Small intestine (tissue), 7 donors: Measurements from ENCODE around the gene GPR42. TPM values are rescaled to one million over a fixed set of nuclear protein-coding genes. Genes with fewer than 3 reads are reported as not detected.

Source experiments
- DNase-seq, 2 donors: peaks; one replicate each; pipeline versions ENCODE4 v3.0.0 to v3.0.0-alpha.2; 2013
- FAIRE-seq: peaks from 2 replicates; lab custom pipeline; 2012; peaks lifted over from hg19 to GRCh38; lab: Jason Lieb, UNC
- H3K27ac ChIP-seq, 3 donors: one replicate each; pipeline ENCODE4 v1.5.1; 2013; ENCODE audit warnings: low read length in 2 of 3, mild to moderate bottlenecking in 2 of 3, control low read depth in 1 of 3, inconsistent platforms in 1 of 3, low read depth in 1 of 3, moderate library complexity in 1 of 3
- H3K27me3 ChIP-seq, 3 donors: one replicate each; pipeline ENCODE4 v1.6.1; 2013; ENCODE audit warnings: low read length in 3 of 3, inconsistent platforms in 1 of 3; ENCODE audit not compliant: control insufficient read depth in 3 of 3, insufficient read depth in 3 of 3
- H3K36me3 ChIP-seq, 3 donors: one replicate each; pipeline ENCODE4 v1.6.1; 2013; ENCODE audit warnings: low read length in 3 of 3, inconsistent platforms in 1 of 3, low read depth in 1 of 3, mild to moderate bottlenecking in 1 of 3, moderate library complexity in 1 of 3; ENCODE audit not compliant: control insufficient read depth in 3 of 3, insufficient read depth in 2 of 3
- H3K4me1 ChIP-seq, 3 donors: one replicate each; pipeline ENCODE4 v1.6.1; 2013; ENCODE audit warnings: low read length in 2 of 3, inconsistent platforms in 1 of 3, low read depth in 1 of 3, mild to moderate bottlenecking in 1 of 3, moderate library complexity in 1 of 3; ENCODE audit not compliant: control insufficient read depth in 3 of 3, insufficient read depth in 2 of 3
- H3K4me3 ChIP-seq, 3 donors: one replicate each; pipeline ENCODE4 v1.5.1; 2013; ENCODE audit warnings: low read length in 3 of 3, control low read depth in 1 of 3, inconsistent platforms in 1 of 3, low read depth in 1 of 3, mild to moderate bottlenecking in 1 of 3, moderate library complexity in 1 of 3
- H3K9me3 ChIP-seq, 2 donors: one replicate each; pipeline ENCODE4 v1.6.1; 2013; ENCODE audit warnings: low read depth in 1 of 2, low read length in 1 of 2; ENCODE audit not compliant: control insufficient read depth in 2 of 2, insufficient read depth in 1 of 2
- WGBS, 3 donors: extraction: QIAGEN DNeasy Blood & Tissue Kit; methylation state at CpG; one replicate each; pipeline ENCODE4 v1.1.7; 2013; 5-methylcytosine and 5-hydroxymethylcytosine counted together
- polyA plus RNA-seq, 4 donors: library from polyadenylated mRNA; stranded (reverse) in 3 of 4; unstranded in 1 of 4; fragments of 200-250 nt in 3 of 4; fragments of 120-200 nt in 1 of 4; gene quantifications; one replicate each; pipeline versions ENCODE4 v1.2.1 to v1.2.3, GENCODE V29; 2013
- donor health status: healthy with polysubstance abuse.
- donor health status: control.
- donor health status: control.
- donor health status: Bipolar disorder and iron deficiency.
- donor health status: healthy.

The GPR42 gene
- polyA plus RNA-seq, 4 donors = 0.06 to 0.15 TPM; not detected in 2

DNA sequence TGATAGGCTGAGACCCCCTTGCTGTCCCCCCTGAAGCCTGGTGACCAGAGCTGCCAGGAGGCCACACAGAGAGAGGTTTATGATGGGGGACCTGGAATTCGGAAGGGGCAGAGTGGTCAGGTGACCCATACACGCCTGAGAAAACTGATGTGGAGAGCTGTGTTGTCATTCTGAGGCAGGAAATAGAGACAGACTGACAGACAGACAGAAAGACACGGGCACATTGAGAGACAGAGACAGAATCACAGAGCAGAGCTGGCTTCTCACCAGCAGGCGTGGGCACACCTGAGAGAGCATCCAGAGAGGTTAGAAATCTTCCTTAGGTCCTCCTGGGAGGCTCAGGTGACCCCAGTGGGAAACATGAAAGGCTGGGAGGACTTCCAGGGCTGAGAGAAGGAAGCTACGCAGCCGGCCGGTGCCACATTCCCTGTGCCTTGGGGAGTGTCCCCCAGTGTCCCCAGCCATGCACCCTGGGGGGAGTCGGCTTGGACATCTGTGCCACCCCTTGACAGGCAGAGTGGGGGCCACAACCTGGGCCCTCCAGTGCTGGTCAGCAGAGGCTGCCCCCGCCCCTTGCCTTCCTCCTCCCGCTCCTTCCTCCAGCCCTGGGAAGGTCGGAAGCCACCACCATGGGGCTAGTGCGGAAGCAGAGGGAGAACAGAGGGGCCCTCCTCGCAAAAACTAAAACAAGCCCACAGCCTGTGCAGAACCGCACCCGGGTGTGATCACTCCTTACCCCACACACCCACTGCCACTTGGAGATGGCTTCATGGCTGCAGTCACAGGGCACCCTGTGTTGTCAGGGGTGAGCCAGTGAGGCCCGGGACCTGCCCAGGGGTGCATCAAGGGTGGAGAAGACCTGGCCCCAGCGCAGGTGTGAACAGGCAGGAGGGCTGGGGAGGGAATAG is 21.0 kb upstream of the GPR42 start:
- WGBS, 3 donors = 65 to 84% (median 71%) methylated on average over 13 to 17 of the region's 17 CpGs
- Histone ChIP-seq H3K9me3 (no peaks in the 10 kb centered on the region), H3K27ac (no peak overlapping the region), H3K4me3 (no peak overlapping the region), H3K4me1 (no peaks in the 10 kb centered on the region), H3K27me3 (peaks cover 0 to 8% (median 3%) of the 10 kb centered on the region in 3 donors), H3K36me3 (no peaks in the 10 kb centered on the region)
- FAIRE-seq (no peak), DNase-seq (no peak)

GRCh38 chr19:35350591-35350990 is 20.3 kb upstream of the GPR42 start:
- no peaks in the 10 kb centered on the region for H3K9me3 ChIP-seq
- FAIRE-seq = no peak
- DNase-seq = no peak
- WGBS, 3 donors = 77 to 88% (median 82%) methylated on average over 7 of the region's 7 CpGs
- H3K4me1 ChIP-seq = no peaks in the 10 kb centered on the region
- no peaks in the 10 kb centered on the region for H3K36me3 ChIP-seq
- H3K4me3 ChIP-seq = no peak overlapping the region
- no peak overlapping the region for H3K27ac ChIP-seq
- H3K27me3 ChIP-seq = peaks cover 0 to 8% (median 0%) of the 10 kb centered on the region in 3 donors

GRCh38 chr19:35351411-35352176 is 19.3 kb upstream of the GPR42 start:
- Histone ChIP-seq H3K27ac (no peak overlapping the region), H3K4me1 (no peaks in the 10 kb centered on the region), H3K27me3 (peaks cover 0 to 4% (median 0%) of the 10 kb centered on the region in 3 donors), H3K36me3 (no peaks in the 10 kb centered on the region), H3K4me3 (no peak overlapping the region), H3K9me3 (no peaks in the 10 kb centered on the region)
- WGBS, 3 donors = 94 to 95% (median 95%) methylated on average over 34 to 47 of the region's 47 CpGs
- DNase-seq (no peak), FAIRE-seq (no peak)

GRCh38 chr19:35352177-35352447 is 18.8 kb upstream of the GPR42 start:
- 84 to 91% (median 85%) methylated on average over 18 of the region's 18 CpGs for WGBS, 3 donors
- peaks cover 0 to 4% (median 0%) of the 10 kb centered on the region in 3 donors for H3K27me3 ChIP-seq
- no peaks in the 10 kb centered on the region for H3K9me3 ChIP-seq
- DNase-seq (no peak), FAIRE-seq (no peak)
- no peaks in the 10 kb centered on the region for H3K36me3 ChIP-seq
- no peaks in the 10 kb centered on the region for H3K4me1 ChIP-seq
- no peak overlapping the region for H3K27ac ChIP-seq
- H3K4me3 ChIP-seq = no peak overlapping the region

DNA sequence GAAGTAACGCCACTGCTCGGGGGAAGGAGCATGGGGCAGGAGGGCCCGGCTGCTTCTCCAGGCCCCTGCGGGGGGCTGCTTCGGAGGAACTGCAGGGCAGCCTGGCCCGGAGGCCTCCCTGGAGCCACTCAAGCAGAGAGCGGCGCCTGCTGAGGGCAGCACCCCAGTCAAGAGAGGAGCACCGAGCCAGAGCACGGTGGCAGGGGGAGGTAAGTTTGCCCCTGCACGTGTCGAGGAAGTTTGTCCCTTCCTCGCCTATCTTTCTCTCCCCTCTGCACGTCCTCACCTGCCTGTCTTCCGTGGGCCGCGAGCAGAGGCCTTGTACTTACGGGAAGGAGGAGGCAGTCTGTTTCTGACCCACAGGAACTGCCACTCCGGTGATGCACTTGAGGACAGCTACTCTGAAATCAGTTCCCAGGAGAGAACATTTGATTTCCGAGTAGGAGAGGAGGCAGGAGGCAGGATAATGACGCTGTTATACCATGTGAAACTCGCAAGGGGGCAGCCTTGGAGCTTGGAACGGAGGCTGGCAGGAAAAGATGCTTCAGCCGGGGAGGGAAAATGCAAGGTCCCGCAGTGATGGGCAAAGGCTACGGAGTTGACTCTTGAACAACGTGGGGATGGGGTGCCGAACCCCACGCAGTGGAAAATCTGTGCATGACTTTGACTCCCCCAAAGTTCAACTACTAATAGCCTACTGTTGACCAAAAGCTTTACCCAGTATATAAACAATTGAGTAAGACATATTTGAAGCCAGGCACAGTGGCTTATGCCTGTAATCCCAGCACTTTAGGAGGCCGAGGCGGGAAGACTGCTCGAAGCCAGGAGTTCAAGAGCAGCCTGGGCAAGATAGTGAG is 18.2 kb upstream of the GPR42 start:
- Histone ChIP-seq H3K4me1 (no peaks in the 10 kb centered on the region), H3K9me3 (no peaks in the 10 kb centered on the region), H3K4me3 (no peak overlapping the region), H3K27ac (no peak overlapping the region), H3K27me3 (peaks cover 0 to 4% (median 0%) of the 10 kb centered on the region in 3 donors), H3K36me3 (no peaks in the 10 kb centered on the region)
- FAIRE-seq (no peak), DNase-seq (peak; percentile 75 to 88)
- WGBS, 3 donors = 33 to 37% (median 35%) methylated on average over 31 to 32 of the region's 32 CpGs

DNA sequence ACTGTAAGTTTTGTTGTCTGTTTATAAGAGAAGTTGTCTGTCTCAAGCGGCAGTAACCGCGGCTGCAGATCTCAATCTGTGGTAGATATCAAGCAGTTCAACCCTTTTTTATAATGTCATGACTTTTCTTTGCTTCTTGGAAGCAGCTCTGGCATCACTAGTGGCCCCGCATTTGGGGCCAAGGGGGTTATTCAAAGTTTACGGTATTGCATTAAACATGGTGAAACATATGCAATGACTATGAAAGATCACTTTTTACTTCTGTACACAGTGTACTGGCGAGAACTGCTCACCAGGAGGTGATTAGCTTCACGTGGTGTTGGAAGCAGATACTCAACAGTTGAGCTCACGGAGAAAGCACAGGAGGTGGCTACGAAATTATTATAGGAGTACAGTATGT is 17.2 kb upstream of the GPR42 start:
- Histone ChIP-seq H3K36me3 (no peaks in the 10 kb centered on the region), H3K4me1 (no peaks in the 10 kb centered on the region), H3K27ac (no peak overlapping the region), H3K9me3 (no peaks in the 10 kb centered on the region), H3K27me3 (no peaks in the 10 kb centered on the region), H3K4me3 (no peak overlapping the region)
- FAIRE-seq = no peak
- 69 to 73% (median 73%) methylated on average over 9 of the region's 9 CpGs for WGBS, 3 donors
- DNase-seq = no peak

DNA sequence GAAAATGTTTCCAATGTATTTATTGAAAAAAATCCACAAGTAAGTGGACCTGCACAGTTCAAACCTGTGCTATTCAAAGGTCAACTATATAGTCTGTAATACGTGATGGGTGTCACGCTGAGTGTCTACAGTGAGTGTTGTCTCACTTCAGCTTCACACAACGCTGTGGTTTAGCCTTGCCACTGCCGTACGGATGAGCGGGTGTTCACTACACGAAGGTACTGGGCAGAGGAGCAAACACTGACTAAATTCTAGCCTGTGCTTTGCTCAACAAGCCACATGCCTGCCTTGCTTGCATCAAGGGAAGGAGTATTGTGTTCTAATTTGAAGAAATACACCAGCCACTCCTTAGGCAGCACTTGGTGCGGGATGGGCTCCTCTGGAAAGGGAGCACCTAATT is 16.0 kb upstream of the GPR42 start:
- Histone ChIP-seq H3K27ac (no peak overlapping the region), H3K9me3 (no peaks in the 10 kb centered on the region), H3K4me1 (no peaks in the 10 kb centered on the region), H3K27me3 (no peaks in the 10 kb centered on the region), H3K36me3 (no peaks in the 10 kb centered on the region), H3K4me3 (no peak overlapping the region)
- no peak for DNase-seq
- no peak for FAIRE-seq
- WGBS, 3 donors = 76 to 83% (median 79%) methylated on average over 8 of the region's 8 CpGs
